Naive thymus-derived CD4-positive, alpha-beta T cell (primary cell): ENCODE measurements around the gene TERT. TPM values are rescaled to one million over a fixed set of nuclear protein-coding genes. Genes with fewer than 3 reads are reported as not detected.

Experiments used
- ATAC-seq: fragments of 150-1000 bp; cut with Tn5 transposase; 2 replicates; pipeline ENCODE4 v1.10.0; 2021; ENCODE audit warnings: mild to moderate bottlenecking, moderate library complexity
- CTCF ChIA-PET: fragments of 350-600 bp; sonication (Branson Sonifier 250); formaldehyde crosslinking; loops from one replicate; lab custom pipeline; 2021; ENCODE audit warnings: antibody characterized with exemption; lab: Charles Lee
- POLR2A ChIA-PET: fragments of 350-600 bp; sonication (Branson Sonifier 250); formaldehyde crosslinking; loops from one replicate; lab custom pipeline; 2021; ENCODE audit warnings: antibody characterized with exemption, inconsistent platforms; lab: Charles Lee
- DNase-seq, 9 donors: peaks; one replicate each; pipeline versions ENCODE4 v3.0.0 to v3.0.0-alpha.2; 2020 to 2022; ENCODE audit warnings: mixed read lengths in 1 of 9
- H3K27ac ChIP-seq: one replicate; pipeline ENCODE4 v1.7.0; 2013; ENCODE audit warnings: mild to moderate bottlenecking, low read depth, low read length, moderate library complexity
- H3K27me3 ChIP-seq, 2 donors: one replicate each; pipeline ENCODE4 v1.7.0; 2013; ENCODE audit warnings: low read length in 2 of 2, mild to moderate bottlenecking in 2 of 2, moderate library complexity in 2 of 2; ENCODE audit not compliant: control insufficient read depth in 2 of 2, insufficient read depth in 2 of 2
- H3K36me3 ChIP-seq, 3 experiments: 1 replicate in 2 of 3; 2 replicates in 1 of 3; pipeline ENCODE4 v1.7.0; 2013; ENCODE audit warnings: low read length in 3 of 3, mild to moderate bottlenecking in 3 of 3, moderate library complexity in 1 of 3; ENCODE audit not compliant: insufficient read depth in 3 of 3, control insufficient read depth in 2 of 3
- H3K4me1 ChIP-seq, 2 donors: one replicate each; pipeline ENCODE4 v1.7.0; 2013; ENCODE audit warnings: low read length in 2 of 2, mild to moderate bottlenecking in 2 of 2, moderate library complexity in 1 of 2; ENCODE audit not compliant: control insufficient read depth in 2 of 2, insufficient read depth in 2 of 2
- H3K4me3 ChIP-seq: 2 replicates; pipeline ENCODE4 v1.7.0; 2013; ENCODE audit warnings: mild to moderate bottlenecking, low read length
- H3K9me3 ChIP-seq, 3 experiments: 1 replicate in 2 of 3; 2 replicates in 1 of 3; pipeline ENCODE4 v1.7.0; 2013; ENCODE audit warnings: low read length in 3 of 3; ENCODE audit not compliant: control insufficient read depth in 2 of 3
- H3K27ac Mint-ChIP-seq, 9 donors: one replicate each; pipeline ENCODE4 v1.8.0; 2020 to 2022; ENCODE audit warnings: mixed read lengths in 9 of 9, mild to moderate bottlenecking in 8 of 9, moderate library complexity in 5 of 9, inconsistent platforms in 2 of 9
- H3K27me3 Mint-ChIP-seq, 5 donors: one replicate each; pipeline ENCODE4 v1.8.0; 2021 to 2022; ENCODE audit warnings: mixed read lengths in 5 of 5, mild to moderate bottlenecking in 1 of 5
- H3K36me3 Mint-ChIP-seq, 5 donors: one replicate each; pipeline ENCODE4 v1.8.0; 2020 to 2022; ENCODE audit warnings: mixed read lengths in 5 of 5, mild to moderate bottlenecking in 3 of 5, inconsistent platforms in 1 of 5
- H3K4me1 Mint-ChIP-seq, 7 donors: one replicate each; pipeline ENCODE4 v1.8.0; 2020 to 2022; ENCODE audit warnings: mixed read lengths in 7 of 7, mild to moderate bottlenecking in 3 of 7, inconsistent platforms in 1 of 7
- H3K4me3 Mint-ChIP-seq, 10 donors: one replicate each; pipeline ENCODE4 v1.8.0; 2020 to 2022; ENCODE audit warnings: mild to moderate bottlenecking in 10 of 10, mixed read lengths in 10 of 10, moderate library complexity in 6 of 10, inconsistent platforms in 2 of 10
- H3K9me3 Mint-ChIP-seq, 11 donors: one replicate each; pipeline ENCODE4 v1.8.0; 2020 to 2022; ENCODE audit warnings: mixed read lengths in 11 of 11, mild to moderate bottlenecking in 4 of 11, inconsistent platforms in 1 of 11, moderate library complexity in 1 of 11
- intact Hi-C, 2 donors: fragments of 100-400 bp; cut with micrococcal nuclease; formaldehyde crosslinking; loops; one replicate each; pipeline ENCODE4 v1.15.1; 2023
- polyA plus RNA-seq, 2 donors: library from polyadenylated mRNA; unstranded; fragments of 300-500 nt; fragmentation: Illumina TruSeq; gene quantifications; one replicate each; pipeline ENCODE4 v1.2.3, GENCODE V29; 2021
- total RNA-seq, 6 experiments: library from RNA in 5 of 6; stranded (reverse) in 5 of 6; gene quantifications; 1 replicate in 5 of 6; 2 replicates in 1 of 6; pipeline ENCODE4 v1.2.3 and lab custom pipeline; 2021 to 2026

TERT gene
- total and polyA plus RNA-seq, 7 experiments from 2014 or later: 0.13 to 3.3 (median 1.3) TPM; not detected in 1

DNA sequence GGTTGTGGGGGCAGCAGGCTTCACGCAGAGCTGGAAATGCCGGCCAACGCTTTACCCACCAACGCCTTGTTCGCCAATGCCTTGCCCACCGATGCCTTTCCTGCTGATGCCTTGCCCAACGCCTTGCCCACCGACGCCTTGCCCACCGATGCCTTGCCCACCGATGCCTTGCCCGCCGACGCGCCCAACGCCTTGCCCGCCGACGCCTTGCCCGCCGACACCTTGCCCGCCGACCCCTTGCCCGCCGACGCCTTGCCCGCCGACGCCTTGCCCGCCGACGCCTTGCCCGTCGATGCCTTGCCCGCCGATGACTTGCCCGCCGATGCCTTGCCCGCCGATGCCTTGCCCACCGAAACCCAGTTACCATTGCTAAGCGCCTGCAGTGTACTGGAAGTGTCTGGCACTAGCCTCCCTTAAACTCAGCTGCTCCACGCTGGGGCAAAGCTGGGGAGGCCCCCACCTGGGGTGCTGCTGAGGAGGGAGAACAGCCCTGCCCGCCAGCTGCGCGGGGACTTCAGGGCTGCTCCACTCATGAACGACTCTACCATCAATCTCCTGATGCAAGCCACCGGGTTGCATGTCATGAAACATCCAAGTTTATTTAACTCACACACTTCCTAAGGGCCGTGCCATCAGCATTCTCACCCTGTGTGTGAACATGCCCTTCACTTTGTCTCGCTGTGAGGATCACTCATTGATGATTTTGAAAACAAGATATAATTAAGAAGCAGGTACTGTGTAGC lies 67.9 kb downstream of the TERT start:
- Histone ChIP-seq H3K36me3 (no peaks in the 10 kb centered on the region), H3K27me3 (no peaks in the 10 kb centered on the region), H3K9me3 (no peaks in the 10 kb centered on the region), H3K27ac (no peak overlapping the region), H3K4me1 (no peaks in the 10 kb centered on the region), H3K4me3 (no peak overlapping the region)
- Mint-ChIP-seq H3K4me3 (peak overlapping the region in 1 of 10 donors; percentile 65), H3K36me3 (no peaks in the 10 kb centered on the region), H3K27ac (no peak overlapping the region), H3K27me3 (peaks cover 0 to 17% (median 7%) of the 10 kb centered on the region in 5 donors), H3K4me1 (peaks cover 0 to 11% (median 6%) of the 10 kb centered on the region in 7 donors), H3K9me3 (peaks cover 0 to 3% (median 0%) of the 10 kb centered on the region in 11 donors)
- POLR2A ChIA-PET: no interaction called here
- CTCF ChIA-PET: interaction anchor here (0.5 to 1.4 kb wide), 2 partner anchors 8 to 789 kb away, joined by 3 to 4 read pairs; no protein-coding TSS in a partner anchor
- no peak for ATAC-seq
- intact Hi-C loops: no loop called here
- no peak for DNase-seq

GRCh38 chr5:1226231-1226630 lies 68.6 kb downstream of the TERT start:
- H3K36me3 Mint-ChIP-seq: no peaks in the 10 kb centered on the region
- peaks cover 0 to 11% (median 6%) of the 10 kb centered on the region in 7 donors for H3K4me1 Mint-ChIP-seq
- no peak overlapping the region for H3K27ac ChIP-seq
- CTCF ChIA-PET: no interaction called here
- H3K4me3 Mint-ChIP-seq: no peak overlapping the region
- H3K27ac Mint-ChIP-seq: no peak overlapping the region
- DNase-seq: no peak
- intact Hi-C loops: no loop called here
- H3K9me3 ChIP-seq: no peaks in the 10 kb centered on the region
- H3K4me3 ChIP-seq: no peak overlapping the region
- no peak for ATAC-seq
- H3K9me3 Mint-ChIP-seq: peaks cover 0 to 3% (median 0%) of the 10 kb centered on the region in 11 donors
- no peaks in the 10 kb centered on the region for H3K4me1 ChIP-seq
- H3K27me3 Mint-ChIP-seq: peaks cover 0 to 17% (median 7%) of the 10 kb centered on the region in 5 donors
- no peaks in the 10 kb centered on the region for H3K27me3 ChIP-seq
- H3K36me3 ChIP-seq: no peaks in the 10 kb centered on the region
- POLR2A ChIA-PET: no interaction called here

DNA sequence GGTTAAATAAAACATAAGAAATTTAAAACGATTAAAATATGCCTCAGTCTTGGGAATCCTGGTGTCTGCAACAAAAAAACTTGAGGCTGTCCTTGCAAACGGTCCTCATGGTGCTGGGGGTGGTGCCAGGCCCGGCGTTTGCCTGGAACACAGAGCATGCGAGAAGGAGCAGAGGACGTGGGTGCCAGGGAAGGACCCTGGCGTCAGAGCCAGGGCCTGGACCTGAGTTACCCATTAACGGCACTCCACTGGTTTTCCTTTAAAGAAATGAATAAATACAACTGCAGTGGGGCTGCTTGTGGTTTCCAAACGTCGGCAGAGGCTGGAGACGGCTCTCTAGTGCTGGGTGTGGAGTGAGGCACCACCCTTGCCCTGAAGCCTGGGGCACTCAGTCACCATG lies 69.8 kb downstream of the TERT start, which contains the start of gene SLC6A18:
SLC6A18 (plus strand) TSS at position 301 of the 400 bp plus-strand sequence; CDS start at position 398, 97 bp downstream.
- DNase-seq (no peak), ATAC-seq (no peak)
- Mint-ChIP-seq H3K27ac (no peak within 1 kb of the TSS), H3K4me3 (no peak within 1 kb of the TSS), H3K36me3 (no peaks in the 10 kb centered on the region), H3K9me3 (peaks cover 0 to 3% (median 0%) of the 10 kb centered on the region in 11 donors), H3K27me3 (peaks cover 0 to 17% (median 7%) of the 10 kb centered on the region in 5 donors), H3K4me1 (peaks cover 0 to 11% (median 6%) of the 10 kb centered on the region in 7 donors)
- Histone ChIP-seq H3K27ac (no peak within 1 kb of the TSS), H3K9me3 (no peaks in the 10 kb centered on the region), H3K27me3 (no peaks in the 10 kb centered on the region), H3K36me3 (no peaks in the 10 kb centered on the region), H3K4me3 (no peak within 1 kb of the TSS), H3K4me1 (no peaks in the 10 kb centered on the region)
- intact Hi-C loops: no loop called here
- ChIA-PET CTCF (no interaction called here), POLR2A (no interaction called here)

GRCh38 chr5:1224631-1225030 lies 70.2 kb downstream of the TERT start:
- ChIA-PET POLR2A (no interaction called here), CTCF (no interaction called here)
- no peaks in the 10 kb centered on the region for H3K9me3 ChIP-seq
- Mint-ChIP-seq H3K9me3 (peaks cover 0 to 3% (median 0%) of the 10 kb centered on the region in 11 donors), H3K27ac (no peak overlapping the region), H3K36me3 (no peaks in the 10 kb centered on the region), H3K4me3 (no peak overlapping the region), H3K27me3 (peaks cover 0 to 14% (median 6%) of the 10 kb centered on the region in 5 donors), H3K4me1 (peaks cover 0 to 11% (median 6%) of the 10 kb centered on the region in 7 donors)
- intact Hi-C loops: no loop called here
- no peak overlapping the region for H3K27ac ChIP-seq
- H3K4me1 ChIP-seq: no peaks in the 10 kb centered on the region
- ATAC-seq (no peak), DNase-seq (no peak)
- no peak overlapping the region for H3K4me3 ChIP-seq
- H3K27me3 ChIP-seq: no peaks in the 10 kb centered on the region
- H3K36me3 ChIP-seq: no peaks in the 10 kb centered on the region

DNA sequence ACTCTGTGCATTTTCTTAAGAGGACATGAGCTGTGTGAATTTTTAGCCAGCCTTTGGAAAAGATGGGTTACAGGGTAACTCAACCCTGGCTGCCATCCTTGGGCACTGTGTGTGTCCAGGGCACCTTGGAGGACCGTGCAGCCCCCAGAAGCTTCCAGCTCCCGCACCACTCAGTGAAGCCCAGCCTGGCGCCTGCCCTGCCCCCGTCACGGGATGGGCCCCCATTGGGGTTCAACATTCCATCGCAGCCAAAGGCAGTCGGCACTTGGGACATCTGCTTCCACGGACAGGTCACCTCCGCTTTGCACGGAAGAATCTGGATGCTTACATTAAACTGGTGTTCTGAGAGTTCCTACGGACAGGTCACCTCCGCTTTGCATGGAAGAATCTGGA lies 71.6 kb downstream of the TERT start:
- Histone ChIP-seq H3K36me3 (no peaks in the 10 kb centered on the region), H3K4me3 (no peak overlapping the region), H3K9me3 (no peaks in the 10 kb centered on the region), H3K27ac (no peak overlapping the region), H3K4me1 (no peaks in the 10 kb centered on the region), H3K27me3 (no peaks in the 10 kb centered on the region)
- Mint-ChIP-seq H3K4me1 (peaks cover 0 to 6% (median 0%) of the 10 kb centered on the region in 7 donors), H3K27ac (no peak overlapping the region), H3K4me3 (no peak overlapping the region), H3K36me3 (no peaks in the 10 kb centered on the region), H3K9me3 (peaks cover 0 to 3% (median 0%) of the 10 kb centered on the region in 11 donors), H3K27me3 (peaks cover 0 to 4% (median 0%) of the 10 kb centered on the region in 5 donors)
- DNase-seq (no peak), ATAC-seq (no peak)
- ChIA-PET POLR2A (no interaction called here), CTCF (no interaction called here)
- intact Hi-C loops: no loop called here

GRCh38 chr5:1222621-1223277 lies 72.1 kb downstream of the TERT start:
- Histone ChIP-seq H3K4me1 (no peaks in the 10 kb centered on the region), H3K27ac (no peak overlapping the region), H3K27me3 (no peaks in the 10 kb centered on the region), H3K9me3 (no peaks in the 10 kb centered on the region), H3K36me3 (no peaks in the 10 kb centered on the region), H3K4me3 (no peak overlapping the region)
- Mint-ChIP-seq H3K4me1 (peaks cover 0 to 4% (median 2%) of the 10 kb centered on the region in 7 donors), H3K4me3 (no peak overlapping the region), H3K27ac (no peak overlapping the region), H3K9me3 (peaks cover 0 to 3% (median 0%) of the 10 kb centered on the region in 11 donors), H3K36me3 (no peaks in the 10 kb centered on the region), H3K27me3 (peaks cover 0 to 4% (median 0%) of the 10 kb centered on the region in 5 donors)
- intact Hi-C loops: no loop called here
- no peak for ATAC-seq
- ChIA-PET CTCF (no interaction called here), POLR2A (no interaction called here)
- no peak for DNase-seq
